HG02840 (cell line): ENCODE measurements around the gene NUP85.
"Not testable (repeated sequence)": the region's sequence is repeated elsewhere in the genome, so short reads cannot be mapped to it uniquely, and the experiment has no call there.

ENCODE experiments used
- ATAC-seq: cut with Tn5 transposase; IDR thresholded peaks from one replicate; pipeline ENCODE4 v1.9.1; 2021; ENCODE audit warnings: mild to moderate bottlenecking, moderate library complexity, moderate number of reproducible peaks; ENCODE audit not compliant: unreplicated experiment, low FRiP score

NUP85 gene

DNA sequence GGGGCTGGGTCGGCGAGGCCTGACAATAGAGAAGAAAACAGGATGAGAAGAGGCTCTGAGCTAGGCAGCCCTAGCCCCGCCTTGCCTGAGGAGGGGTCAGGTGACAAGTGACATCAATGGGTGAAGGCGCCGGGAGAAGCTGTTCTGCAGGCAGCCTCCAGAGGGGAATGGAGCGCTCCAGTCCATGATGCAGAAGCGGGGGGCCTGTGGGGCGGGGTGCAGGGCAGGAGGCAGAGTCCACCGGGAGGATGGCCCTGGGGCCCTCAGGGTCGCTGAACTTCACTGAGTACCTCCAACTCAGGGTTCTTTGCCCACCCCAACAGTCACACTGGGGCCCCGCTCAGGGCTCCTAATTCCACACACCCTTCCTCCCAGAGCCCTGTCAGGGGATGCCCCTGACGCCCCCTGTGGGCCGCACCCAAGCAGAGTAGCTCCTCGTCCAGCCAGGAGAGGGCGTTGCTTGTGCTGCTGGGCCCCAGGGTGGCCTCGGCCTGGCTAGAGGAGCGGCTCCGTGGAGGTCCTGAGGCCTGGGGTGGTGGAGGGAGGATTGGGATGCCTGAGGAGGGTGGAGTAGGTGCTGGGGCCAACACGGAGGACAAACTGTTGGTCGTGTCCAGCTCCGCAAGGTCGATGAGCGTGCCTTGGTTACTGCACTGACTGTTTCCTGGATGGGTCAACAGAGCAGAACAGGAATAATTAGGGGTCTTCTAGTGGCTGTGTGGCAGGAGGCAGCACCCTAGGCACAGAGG, 35.1 kb downstream of the NUP85 start:
- no peak for ATAC-seq

DNA sequence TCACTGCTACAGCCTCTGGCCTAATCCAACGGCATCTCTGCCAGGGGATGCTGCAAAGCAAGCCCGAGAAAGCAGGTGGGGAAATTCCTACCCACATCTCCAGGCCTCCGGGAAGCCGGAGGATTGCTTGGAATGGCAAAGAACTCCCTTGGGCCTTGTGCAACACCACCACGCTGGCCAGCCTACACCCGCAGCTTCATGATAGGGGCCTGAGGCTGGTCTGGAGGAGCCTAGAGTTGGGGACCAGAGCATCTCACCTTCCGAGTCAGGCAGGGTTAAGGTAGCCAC, 35.6 kb downstream of the NUP85 start:
- no peak for ATAC-seq

GRCh38 chr17:75241502-75241901, 36.0 kb downstream of the NUP85 start:
- ATAC-seq: no peak

DNA sequence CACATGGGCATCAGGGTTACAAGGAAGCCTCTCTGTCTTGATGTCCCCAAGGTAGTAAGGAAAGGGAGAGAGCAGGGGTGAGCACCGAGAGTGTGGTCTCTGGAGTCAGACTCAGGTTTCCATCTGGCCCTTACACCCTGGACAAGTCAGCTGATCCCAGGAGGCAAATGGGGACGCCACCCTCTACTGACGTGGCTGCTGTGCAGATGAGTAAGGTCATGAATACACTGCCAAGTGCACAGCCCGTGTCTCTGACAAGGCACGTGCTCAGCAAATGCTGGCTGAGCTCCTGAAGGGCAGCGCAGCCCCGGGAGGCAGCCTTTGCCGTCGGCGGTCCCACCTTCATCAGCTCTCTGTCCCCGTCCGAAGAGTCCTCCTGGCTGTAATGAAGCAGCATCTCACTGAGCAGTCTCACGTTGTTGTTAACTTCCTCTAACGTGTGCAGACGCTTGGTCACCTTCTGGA, 36.5 kb downstream of the NUP85 start:
- ATAC-seq: no peak

GRCh38 chr17:75242461-75243042, 37.1 kb downstream of the NUP85 start:
- no peak for ATAC-seq

GRCh38 chr17:75244133-75244866, 38.8 kb downstream of the NUP85 start:
- no peak for ATAC-seq

DNA sequence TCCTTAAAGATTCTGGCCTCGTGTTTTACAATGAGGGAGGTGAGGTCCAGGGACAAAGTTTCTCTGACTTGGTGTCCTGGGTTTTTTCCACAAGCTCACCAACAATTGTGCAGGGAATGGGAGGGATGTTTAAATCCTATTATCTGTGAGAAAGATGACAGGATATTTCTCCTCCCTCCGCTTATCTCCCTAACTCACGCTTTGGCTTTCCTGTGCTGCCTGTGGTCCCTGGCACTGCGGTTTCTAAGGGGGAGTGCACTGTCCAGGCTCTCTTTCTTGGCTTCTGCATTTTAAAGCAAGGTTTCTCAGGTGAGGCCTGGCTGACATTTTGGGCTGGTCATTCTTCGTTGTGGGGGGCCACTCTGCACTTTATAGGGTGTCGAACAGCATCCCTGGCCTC, 39.5 kb downstream of the NUP85 start:
- no peak for ATAC-seq

- no peak for ATAC-seq
Measured at GRCh38 chr17:75246404-75246803, 40.9 kb downstream of the NUP85 start.

DNA sequence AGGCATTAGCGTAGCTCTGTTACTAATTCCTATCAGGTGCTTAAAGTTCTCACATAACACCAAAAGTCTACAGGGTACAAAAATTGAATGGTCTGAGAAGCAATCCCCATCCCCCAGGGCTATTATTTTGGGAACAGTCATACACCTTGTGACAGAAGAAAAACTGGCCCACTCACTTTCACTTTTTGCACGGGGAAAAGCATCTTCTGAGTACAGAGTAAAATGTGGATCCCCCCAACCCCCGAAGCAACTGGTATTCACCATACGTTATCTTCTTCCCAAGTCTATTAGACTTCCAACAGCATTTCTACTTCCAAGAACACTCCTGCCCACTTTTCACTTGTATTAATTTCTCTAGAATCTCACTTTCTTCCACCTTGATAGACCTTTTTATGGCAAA, 44.1 kb downstream of the NUP85 start:
- ATAC-seq: no peak

DNA sequence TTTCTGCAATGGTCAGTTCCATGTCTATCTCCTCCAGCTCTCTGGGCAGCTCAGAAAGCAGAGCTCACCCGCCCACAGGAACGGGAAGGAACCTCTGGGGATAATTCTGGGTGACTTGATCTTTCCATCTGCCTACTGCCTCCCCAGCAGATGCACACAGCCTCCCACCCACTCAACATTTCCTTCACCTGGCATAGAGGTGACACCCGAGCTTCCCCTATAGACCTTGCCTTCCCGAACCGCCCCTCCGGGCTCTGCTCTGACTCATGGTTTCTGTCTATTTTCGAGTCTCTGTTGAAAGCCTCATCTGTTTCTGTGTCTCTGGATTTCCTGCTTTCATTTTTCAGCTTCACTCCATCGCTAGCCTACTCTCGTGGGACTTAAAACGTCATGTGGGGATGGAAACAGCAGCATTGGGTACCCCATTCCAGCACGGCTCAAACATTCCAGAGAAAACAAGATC, 44.6 kb downstream of the NUP85 start:
- peak; percentile 75 for ATAC-seq

DNA sequence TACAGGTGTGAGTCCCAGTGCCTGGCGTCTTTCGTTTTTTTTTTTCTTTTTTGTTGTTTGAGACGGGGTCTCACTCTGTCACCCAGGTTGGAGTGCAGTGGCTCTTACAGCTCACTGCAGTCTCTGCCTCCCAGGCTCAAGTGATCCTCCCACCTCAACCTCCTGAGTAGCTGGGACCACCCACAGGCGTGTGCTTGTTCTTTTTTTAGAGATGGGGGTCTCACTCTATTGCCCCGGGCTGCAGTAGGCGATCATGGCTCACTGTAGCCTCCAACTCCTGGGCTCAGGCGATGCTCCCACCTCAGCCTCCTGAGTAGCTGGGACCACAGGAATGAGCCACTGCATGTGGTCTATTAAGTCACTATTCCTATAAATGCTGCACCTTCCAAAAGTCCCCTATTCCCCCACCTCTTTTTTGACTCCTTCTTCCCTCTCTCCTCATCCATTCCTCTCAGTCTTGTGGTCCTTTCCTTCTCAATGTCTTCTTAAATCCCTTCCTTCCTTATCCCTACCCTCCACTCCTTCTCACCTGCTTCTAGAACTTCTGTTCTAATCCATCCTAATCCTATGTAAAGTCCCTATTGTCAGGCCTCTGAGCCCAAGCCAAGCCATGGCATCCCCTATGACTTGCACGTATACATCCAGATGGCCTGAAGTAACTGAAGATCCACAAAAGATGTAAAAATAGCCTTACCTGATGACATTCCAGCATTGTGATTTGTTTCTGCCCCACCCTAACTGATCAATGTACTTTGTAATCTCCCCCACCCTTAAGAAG, 46.7 kb downstream of the NUP85 start:
- ATAC-seq: no peak

DNA sequence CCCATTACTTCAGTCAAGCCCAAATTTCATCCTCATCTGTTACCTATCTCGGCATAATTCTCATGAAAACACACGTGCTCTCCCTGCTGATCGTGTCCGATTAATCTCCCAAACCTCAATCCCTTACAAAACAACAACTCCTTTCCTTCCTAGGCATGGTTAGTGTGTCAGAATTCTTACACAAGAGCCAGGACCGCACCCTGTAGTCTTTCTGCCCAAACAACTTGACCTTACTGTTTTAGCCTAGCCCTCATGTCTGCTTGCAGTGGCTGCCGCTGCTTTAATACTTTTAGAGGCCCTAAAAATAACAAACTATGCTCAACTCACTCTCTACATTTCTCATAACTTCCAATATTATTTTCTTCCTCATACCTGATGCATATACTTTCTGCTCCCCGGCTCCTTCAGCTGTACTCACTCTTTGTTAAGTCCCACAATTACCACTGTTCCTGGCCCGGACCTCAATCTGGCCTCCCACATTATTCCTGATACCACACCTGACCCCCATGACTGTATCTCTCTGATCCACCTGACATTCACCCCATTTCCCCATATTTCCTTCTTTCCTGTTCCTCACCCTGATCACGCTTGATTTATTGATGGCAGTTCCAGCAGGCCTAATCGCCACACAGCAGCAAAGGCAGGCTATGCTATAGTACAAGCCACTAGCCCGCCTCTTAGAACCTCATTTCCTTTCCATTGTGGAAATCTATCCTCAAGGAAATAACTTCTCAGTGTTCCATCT, 50.6 kb downstream of the NUP85 start:
- ATAC-seq: not testable (repeated sequence)

DNA sequence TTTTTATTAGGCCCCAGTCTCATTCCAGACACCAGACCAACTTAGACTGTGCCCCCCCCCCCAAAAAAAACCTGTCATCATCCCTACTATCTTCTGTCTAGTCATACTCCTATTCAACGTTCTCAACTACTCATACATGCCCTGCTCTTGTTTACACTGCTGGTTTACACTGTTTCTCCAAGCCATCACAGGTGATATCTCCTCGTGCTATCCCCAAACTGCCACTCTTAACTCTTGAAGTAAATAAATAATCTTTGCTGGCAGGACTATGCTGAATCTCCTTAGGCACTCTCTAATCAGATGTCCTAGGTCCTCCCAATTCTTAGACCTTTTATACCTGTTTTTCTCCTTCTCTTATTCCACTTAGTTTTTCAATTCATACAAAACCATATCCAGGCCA, 51.7 kb downstream of the NUP85 start:
- ATAC-seq: not testable (repeated sequence)

- peak; percentile 25 for ATAC-seq
Measured at GRCh38 chr17:75260641-75261335, 55.3 kb downstream of the NUP85 start.

- ATAC-seq: peak; percentile 82
Measured at GRCh38 chr17:75261336-75262111, 56.0 kb downstream of the NUP85 start, which contains the start of the genes GGA3 and MRPS7. GGA3 (minus strand) TSS chr17:75261606; CDS start chr17:75261587, 19 bp downstream. MRPS7 (plus strand) TSS chr17:75261879; CDS start chr17:75261901, 22 bp downstream.

DNA sequence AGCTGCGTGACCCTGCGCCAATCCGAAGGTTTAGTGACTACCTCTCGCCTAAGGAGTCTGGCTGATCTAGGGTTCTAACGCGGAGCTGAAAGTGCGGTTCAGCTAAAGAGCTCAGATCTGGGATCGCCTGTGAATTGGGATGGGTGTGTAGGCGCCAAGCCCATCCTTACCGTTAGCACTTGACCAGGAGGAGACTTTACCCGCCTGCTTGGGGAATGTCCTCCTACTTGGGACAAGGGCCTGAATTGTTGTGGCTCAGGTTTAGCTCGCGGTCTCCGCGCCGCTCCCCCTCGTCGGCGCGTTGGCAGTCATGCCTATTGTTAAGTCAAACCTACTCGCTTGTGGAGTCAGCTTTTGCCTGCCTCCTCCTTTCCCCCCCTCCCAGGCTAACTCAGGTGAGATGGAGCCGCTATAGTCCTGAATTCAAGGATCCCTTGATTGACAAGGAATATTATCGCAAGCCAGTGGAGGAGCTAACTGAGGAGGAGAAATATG, 56.7 kb downstream of the NUP85 start:
- ATAC-seq: no peak

DNA sequence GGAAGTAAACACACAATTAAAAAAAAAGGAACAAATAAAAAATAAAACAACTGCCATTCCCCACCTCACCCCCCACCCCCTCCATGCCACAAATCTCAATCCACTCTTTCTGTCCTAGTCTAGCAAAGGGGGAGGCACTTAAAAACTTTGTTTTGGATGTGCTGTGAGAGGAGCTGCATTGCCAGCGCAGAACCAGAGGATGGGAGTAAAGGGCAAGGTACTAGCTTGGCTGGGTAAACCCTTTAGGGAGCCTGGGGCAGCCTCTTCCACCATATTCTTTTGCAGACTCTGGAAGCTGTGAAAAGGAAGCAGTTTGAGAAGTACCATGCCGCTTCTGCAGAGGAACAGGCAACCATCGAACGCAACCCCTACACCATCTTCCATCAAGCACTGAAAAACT, 57.6 kb downstream of the NUP85 start:
- no peak for ATAC-seq

- no peak for ATAC-seq
Measured at GRCh38 chr17:75265614-75266315, 60.3 kb downstream of the NUP85 start.
